Stimulated activated CD8-positive, alpha-beta memory T cell treated with anti-CD3 and anti-CD28 coated beads, Interleukin-12 subunit alpha, Interleukin-12 subunit beta, amount 100 ng/mL, for 24 hours (primary cell): Measurements from ENCODE around the gene LRRC59.
"Not testable (repeated sequence)": the region's sequence is repeated elsewhere in the genome, so short reads cannot be mapped to it uniquely, and the experiment has no call there.

Experiments used
- DNase-seq: peaks from one replicate; pipeline ENCODE4 v3.0.0-alpha.2; 2020; ENCODE audit errors: extremely low read depth

LRRC59 gene

DNA sequence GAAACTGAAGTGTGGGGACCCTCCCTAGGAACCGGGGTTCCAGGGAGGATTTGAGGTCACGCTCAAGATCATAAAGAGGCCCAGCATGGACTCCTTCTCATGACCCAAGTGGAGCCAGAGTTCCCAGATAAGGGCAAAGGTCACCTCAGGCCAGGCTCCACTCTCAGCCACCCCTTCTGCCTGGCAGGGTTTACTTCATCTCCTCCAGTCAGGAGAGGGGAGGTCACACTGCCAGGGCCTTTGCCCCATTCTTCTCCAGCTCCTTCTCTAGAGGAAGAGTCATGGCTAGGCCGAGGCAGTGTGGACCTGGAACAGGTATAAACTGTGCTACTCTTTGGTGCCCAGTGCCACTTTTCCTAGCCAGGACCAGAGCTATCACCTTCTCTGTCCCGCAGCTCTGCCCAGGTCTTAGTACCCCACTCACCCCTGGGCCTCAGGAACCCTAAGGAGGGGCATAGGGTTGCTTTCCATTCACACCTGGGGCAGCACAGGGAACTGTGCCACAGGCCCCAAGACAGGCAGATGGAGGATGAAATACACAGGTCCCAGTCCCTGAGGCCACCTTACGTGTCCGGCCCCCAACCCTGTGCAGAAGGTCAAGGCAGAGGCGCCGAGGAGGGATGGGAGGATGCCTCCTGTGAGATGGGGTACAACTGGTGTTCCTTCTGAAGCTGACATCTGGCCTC lies 27.8 kb upstream of the LRRC59 start:
- DNase-seq: no peak

DNA sequence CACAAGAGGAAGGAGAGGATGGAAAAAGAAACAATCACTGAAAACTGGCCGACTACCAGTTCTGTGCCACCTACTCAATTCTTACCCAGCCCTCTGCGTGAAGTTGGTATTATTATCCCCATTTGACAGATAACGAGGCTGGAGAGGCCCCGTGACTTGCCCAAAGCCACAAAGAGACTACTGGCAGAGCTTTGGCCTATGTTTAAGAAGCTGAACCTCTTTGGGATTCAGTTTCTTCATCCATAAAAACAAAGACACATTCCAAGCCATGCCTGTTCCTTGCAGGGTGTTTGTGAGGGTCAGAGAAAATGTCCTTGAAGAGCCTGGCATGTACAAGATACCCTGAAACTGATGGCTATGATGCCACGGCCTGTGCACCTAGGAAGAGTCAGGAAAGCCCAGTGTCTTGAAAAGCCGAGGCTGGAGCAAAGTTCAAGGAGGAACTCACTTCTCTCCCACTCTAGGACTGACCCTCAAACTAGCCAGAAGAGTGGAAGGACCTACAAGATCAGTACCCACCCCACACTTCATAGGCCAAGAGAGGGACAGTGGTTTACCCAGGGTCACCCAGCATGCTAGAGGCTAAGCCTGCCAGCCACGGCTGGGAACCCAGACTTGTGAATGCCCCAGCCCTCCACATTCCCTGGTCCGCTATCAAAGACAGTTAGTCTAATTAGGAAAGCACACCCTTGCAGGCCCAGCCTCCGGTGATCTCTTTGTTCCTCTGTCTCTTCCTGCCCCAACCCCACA lies 27.1 kb upstream of the LRRC59 start:
- DNase-seq: no peak

DNA sequence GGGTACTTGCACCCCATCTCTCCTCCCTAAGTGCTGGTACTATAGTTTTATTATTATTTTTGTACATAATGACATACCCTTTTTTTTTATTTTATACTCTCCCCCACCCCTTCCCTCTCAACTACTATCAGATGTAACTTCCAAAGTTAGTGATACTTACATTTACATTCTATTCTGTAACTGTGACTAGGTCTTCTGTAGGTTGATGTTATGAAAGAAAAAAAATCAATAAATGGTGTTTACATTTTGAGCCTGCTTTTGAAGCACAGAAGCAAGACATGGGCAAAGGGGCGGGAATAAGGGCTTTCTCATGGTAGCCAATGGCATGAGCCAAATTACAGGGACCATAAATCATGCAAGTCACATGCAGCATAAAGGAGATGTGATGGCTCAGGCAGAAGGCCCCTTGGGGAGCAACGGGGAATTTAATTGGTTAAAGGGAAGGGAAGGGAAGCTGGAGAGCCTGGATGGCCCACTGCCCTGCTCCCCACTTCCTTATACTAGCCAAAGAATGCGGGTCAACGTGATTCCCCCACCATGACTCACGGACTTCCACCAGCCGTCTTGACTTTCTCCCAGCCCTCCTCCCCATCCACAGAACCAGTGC lies 26.3 kb upstream of the LRRC59 start:
- no peak for DNase-seq

DNA sequence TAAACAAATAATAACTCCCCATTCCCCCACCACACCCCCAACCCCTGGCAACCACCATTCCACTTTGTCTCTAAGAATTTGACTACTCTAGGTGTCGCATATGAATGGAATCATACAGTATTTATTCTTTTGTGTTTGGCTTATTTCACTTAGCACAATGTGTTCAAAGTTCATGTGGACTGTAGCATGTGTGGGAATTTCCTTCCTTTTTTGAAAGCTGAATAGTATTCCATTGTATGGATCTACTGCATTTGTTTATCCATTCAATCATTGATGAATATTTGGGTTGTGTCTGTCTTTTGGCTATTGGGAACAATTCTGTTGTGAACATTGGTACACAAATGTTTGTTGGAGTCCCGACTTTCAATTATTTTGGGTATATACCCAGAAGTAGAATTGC lies 25.4 kb upstream of the LRRC59 start:
- DNase-seq: no peak

DNA sequence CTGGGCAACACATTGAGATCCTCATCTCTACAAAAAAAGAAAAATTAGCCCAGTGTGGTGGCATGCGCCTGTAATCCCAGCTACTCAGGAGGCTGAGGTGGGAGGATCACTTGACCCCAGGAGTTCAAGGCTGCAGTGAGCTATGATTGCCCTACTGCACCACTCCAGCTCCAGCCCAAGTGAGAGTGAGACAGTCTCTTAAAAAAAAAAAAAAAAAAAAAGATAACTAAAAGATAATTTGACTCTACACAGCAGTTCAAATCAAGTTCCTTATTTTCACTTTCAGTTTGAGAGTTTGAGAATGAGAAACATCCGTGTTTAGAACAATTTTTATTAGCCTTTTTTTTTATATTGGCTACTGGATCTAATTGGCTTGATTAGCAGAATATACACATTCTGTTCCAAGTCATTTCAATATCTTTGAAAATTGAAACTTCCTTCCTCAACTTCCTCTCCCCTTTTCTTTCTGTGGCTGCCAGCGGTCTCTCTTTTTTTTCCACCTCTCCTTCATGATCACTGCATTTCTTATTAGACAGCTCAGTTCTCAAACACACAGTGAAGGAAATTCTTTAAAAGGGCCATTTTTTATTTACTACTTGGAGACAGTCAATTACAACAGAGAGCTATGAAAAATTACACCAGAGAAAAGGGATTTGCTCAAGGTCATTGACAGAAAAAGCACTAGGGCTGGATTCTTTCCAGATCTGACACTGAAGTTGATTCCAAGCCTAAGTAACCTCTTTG lies 24.2 kb upstream of the LRRC59 start:
- DNase-seq: no peak

DNA sequence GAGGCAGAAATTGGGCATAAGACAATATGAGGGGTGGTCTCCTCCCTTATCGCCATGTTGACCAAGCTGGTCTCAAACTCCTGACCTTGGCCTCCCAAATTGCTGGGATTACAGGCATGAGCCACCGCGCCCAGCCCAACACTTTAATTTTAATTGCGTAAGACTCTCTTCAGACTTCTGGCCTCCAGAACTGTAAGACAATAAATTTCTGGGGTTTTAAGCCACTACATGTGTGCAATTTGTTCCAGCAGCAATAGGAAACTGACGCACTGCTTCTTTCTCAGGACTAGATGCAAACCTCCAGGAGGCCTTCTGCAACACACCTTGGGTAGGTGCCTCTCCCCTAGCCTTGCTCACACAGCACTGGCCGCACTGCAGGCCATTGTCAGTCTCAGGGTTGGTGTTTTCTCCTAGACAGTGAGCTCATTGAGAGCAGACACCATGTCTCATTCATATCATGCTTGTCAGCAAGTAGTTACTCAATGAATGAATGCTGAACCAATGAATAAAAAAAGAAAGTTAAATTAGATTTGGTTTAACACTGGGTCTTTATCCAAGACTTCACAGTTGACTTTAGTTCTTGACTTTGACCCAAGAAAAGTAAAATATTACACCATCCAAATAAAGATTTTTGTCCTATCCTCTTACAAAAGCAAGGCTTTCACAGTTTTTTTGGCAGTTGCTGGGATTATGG lies 23.2 kb upstream of the LRRC59 start:
- DNase-seq: no peak

DNA sequence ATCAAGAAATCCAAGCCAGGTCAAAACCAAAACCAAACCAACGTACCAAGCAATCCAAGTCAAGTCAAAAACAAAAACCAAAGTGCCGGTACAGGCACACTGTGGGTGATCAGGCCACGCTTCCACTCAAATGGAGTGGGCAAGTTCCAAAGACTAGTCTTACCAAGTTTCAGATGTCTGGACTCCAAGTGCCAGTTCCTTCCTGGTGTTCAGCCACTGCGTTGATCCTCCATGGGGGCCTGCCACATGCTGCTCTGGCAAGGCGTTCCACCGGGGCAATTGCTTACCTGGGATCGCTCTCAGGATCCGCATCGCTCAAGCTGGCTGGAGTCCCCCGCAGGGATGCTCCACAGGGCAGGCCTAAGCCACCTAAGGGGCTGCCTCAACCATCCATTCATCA lies 22.3 kb upstream of the LRRC59 start:
- not testable (repeated sequence) for DNase-seq

DNA sequence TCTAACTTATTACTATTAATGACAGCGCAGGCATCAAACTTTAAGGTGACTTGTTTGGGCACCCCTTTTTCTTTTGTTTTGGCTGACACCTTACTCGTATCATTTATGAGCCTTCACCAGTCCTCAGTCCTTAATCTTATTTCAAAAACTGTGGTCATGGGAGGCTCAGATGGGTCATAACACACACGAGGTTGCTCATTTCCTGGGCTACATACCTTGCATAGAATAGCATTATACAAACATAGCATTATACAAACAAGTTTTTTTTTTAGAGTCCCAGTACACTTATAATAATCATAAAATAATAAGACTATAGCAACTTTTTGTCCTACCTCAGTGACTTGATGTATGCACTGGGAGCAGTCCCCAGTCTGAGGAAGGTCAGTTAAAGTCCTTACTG lies 17.5 kb upstream of the LRRC59 start:
- DNase-seq: no peak

DNA sequence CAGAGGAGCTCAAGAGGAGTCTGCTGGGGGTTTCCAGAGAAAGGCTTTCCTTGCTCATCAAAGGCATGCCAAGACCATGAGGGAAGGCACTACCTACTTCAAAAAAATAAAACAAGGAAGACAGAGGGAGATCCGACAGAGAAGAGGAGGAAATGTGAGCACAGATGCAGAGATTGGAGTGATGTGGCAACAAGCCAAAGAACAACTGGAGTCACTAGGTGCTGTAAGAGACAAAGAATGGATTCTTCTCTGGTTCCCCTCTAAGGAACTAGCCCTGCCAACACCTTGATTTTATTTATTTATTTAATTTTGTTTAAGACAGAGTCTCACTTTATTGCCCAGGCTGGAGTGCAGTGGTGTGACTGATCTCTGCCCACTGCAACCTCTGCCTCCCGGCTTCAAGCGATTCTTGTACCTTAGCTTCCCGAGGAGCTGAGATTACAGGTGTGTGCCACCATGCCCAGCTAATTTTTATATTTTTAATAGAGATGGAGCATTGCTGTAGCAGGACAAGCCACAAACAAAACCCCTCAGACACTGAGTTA lies 14.9 kb upstream of the LRRC59 start:
- no peak for DNase-seq

DNA sequence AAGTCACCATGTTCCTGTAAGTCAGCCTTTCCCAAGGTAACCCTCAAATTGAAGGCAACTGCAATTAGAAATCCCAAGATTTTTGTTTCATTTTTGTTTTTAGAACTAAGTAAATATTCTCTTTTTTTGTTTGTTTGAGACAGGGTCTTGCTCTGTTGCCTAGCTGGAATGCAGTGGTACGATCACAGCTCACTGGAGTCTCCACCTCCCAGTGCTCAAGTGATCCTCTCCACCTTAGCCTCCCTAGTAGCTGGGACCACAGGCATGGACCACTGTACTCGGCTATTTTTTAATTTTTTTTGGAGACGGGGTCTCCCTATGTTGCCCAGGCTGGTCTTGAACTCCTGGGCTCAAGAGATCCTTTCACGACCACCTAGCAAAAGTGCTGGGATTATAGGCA lies 10.6 kb upstream of the LRRC59 start:
- DNase-seq: no peak

DNA sequence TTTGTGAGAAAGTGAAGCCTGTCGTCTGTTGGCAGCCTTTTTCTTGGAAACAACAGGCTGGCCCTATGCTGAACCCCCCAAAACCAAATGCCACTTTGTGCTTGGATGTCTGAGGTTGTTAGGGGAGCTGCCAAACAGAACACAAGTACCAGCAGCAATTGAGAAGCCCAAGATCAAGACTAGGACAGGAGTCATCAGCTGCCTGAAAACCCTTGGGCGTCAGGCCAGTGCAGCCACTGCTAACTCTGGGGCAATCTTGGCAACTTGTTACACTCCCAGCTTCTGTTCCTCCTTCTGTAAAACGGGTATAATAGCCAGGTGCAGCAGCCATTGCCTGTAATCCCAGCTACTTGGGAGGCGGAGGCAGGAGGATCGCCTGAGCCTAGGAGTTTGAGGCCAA lies 9.3 kb upstream of the LRRC59 start:
- no peak for DNase-seq

DNA sequence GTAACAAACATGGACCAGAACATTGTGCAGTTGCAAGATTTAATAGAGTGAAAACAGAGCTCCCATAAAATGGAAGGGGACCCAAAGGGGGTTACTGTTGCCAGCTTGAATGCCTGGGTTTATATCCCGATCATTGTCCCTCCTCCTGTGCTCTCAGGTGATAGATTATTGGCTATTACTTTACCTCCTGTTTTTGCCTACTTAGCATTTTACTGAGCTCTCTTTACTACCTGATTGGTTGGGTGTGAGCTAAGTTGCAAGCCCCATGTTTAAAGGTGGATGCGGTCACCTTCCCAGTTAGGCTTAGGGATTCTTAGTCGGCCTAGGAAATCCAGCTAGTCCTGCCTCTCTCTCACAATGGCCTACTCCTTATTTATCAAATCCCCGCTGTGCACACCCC lies 8.0 kb upstream of the LRRC59 start:
- DNase-seq: not testable (repeated sequence)

DNA sequence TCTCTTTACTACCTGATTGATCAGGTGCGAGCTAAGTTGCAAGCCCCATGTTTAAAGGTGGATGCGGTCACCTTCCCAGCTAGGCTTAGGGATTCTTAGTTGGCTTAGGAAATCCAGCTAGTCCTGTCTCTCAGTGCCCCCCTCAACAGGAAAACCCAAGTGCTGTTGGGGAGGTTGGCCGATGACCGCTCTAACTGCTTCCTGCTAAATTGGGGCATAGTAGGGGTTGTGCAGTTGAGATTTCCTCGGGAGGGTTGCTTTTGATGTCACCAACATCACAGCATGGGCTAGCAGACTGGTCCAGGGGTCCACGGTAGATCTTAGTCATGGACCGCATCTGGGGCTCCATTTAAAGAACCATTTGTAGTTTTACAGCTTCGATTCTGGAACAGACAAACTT lies 2.3 kb upstream of the LRRC59 start:
- not testable (repeated sequence) for DNase-seq

DNA sequence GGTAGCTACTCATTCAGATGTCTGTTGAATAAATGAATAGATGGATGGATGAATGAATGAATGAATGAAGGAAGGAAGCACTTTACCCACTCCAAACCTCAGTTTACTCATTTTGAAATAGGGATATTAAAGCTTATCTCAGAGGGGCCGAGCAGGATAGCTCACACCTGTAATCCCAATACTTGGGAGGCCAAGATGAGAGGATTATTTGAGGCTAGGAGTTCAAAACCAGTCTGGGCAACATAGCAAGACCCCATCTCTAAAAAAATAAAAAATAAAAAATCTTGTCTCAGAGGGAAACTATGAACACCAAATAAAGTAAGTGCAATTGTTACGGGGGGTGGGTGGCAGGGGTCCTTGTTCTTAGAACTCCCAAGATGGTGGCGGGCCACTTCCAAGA lies 1.3 kb upstream of the LRRC59 start:
- DNase-seq: not testable (repeated sequence)

DNA sequence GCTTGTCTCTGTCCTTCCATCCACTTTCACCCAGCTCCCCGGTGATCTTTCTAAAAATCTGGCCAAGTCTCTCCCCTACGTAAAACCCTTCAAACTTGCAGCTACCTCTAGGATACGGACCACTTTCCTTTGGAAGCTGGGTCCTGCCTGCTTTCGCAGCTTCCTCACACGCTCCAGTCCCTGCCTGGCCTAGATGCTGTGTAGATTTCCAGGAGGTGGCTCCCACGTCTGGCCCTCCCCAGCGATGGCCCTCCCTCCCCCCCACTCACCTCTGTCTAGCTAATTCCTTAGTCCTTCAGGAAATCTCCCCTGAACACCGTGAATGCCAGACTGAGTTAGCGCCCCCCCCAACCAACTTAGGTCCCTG lies 579 bp upstream of the LRRC59 start:
- no peak for DNase-seq

DNA sequence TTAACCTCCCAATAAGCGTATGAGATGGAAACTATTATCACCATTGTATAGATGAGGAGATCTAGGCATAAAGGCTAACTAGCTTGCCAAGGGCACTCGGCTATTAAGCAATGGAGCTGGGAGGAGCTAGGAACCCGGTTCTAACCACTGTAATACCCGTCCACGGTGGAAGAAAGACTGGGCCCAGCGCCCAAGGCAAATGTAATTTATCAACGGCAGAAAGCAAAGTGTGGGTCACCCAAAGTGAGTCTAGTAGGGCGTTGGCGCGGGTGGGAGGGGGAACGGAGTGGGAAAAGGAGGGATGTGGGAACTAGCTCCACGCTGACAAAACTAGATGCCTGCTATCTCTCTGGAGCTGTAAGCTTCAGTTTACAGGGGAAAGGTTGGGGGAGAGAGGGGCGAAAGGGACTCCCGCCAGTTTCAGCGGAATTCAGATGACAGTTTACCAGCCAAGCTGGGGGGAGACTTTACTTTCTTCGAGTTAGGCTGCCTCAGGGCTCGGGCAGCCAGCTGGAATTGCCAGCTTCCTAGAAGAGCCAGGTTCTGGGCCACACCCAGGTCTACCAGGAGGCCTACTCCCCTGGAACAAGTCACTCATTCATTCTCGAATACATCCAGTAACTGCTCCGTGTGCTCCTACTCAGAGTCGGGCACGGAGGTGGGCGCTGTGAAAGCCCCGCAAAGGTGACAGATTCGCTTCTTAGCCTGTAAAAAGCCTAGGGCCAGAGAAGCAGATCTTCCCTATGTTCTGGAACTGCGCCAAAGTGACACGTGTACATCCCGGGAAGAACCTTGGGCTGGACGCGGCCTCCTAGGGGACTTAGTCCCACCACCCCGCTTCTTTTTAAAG lies 837 bp downstream of the LRRC59 start:
- no peak for DNase-seq

DNA sequence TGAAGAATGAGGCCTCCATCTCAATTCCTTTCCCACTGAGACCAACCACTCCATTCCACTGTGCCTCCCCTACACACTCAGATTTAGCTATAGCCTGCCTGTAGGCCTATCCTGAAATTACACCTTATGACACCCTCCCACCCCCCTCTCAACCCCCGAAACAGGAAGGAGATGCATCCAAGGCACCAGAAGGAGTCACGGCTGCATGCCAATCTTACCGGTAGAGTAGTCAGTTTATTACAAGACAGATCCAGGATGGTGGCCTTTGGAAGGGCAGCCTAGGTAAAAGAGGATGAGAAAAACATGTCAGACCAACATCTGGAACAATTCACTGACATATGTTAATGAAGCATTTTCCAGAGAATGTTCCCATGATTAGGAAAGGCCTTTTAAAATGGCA lies 2.6 kb downstream of the LRRC59 start:
- DNase-seq: no peak

DNA sequence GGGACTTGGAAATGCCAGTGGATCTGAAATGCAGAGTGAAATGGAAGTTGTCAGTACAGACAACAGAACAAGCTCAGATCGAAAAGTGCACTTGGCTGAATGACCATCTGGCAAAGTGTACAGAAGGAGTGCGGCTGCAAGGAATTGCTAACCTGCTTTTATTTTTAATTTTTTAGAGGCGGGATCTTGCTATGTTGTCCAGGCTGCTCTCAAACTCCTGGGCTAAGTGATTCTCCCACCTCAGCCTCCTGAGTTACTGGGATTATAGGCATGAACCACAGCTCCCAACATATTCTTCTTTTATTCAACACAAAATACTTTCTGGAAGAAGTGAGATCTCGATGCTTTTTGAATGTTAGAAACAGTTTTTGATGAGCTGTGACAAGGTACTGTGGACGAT lies 3.6 kb downstream of the LRRC59 start:
- no peak for DNase-seq

DNA sequence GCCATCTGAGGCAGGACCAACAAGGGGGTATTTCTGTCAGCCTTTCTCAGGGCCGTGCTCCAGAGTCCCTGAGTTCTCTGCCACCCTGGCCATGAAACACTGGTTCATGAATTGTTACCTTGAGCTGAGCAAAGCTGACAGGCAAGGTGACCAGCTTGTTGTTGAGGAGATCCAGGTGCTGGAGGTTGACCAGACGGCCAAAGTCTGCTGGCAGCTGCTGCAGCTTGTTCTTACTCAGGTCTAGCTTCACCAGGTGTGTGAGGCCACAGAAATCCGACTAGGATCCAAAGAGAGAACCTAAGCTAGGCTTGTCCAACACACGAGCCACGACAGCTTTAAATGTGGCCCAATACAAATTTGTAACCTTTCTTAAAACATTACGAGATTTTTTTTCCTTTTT lies 4.7 kb downstream of the LRRC59 start:
- no peak for DNase-seq

DNA sequence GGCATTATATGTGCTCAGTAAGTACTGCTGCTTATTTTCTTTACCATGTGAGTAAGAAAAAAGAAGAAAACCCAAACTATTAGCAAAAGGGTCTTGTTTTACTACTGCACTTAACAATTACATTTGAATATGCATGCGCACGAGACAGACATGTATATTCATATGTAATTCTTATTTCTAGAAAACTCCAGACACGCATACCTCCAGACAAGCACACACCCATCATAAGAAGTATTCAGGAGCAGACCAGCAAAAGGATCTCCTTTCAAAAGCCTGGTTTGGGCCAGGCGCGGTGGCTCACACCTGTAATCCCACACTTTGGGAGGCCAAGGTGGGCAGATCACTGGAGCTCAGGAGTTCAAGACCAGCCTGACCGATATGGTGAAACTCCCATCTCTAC lies 7.8 kb downstream of the LRRC59 start:
- DNase-seq: no peak

DNA sequence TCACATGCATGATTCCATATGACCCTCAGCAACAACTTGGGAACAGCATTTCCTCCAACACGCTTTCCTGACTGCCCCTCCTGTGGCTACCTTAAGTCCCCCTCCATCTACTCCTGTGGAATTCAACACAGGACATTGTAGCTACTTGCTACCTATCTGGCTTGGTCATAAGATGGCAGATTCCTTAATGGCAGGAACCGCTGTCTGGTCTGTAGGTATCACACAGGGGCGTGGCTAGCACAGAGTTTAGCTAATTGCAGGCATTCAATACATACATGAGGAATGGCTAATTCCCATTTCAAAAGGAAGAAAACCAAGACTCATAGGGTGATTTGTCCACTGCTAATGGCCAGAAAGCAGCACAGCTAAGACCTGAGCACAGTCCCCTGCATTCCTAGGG lies 8.6 kb downstream of the LRRC59 start:
- DNase-seq: no peak
